Body of pancreas (tissue), 4 donors: ENCODE data around the gene ARHGAP18.

Source experiments
- CTCF ChIP-seq, 7 experiments: fragments of 450-650 bp in 4 of 7; fragments of 200-600 bp in 3 of 7; sonication (generic) in 3 of 7; IDR thresholded peaks; one replicate each; pipeline ENCODE4 v1.5.1; 2016 to 2019; ENCODE audit warnings: antibody characterized with exemption in 7 of 7
- POLR2A ChIP-seq, 3 donors: fragments of 450-650 bp; IDR thresholded peaks; one replicate each; pipeline ENCODE4 v1.6.1; 2016; ENCODE audit warnings: antibody characterized with exemption in 3 of 3, mild to moderate bottlenecking in 2 of 3

GRCh38 chr6:129536271-129536670, 173.7 kb downstream of the ARHGAP18 start:
- no peak for TF ChIP-seq CTCF (IDR thresholded peaks at IDR 0.05)
- no peak for TF ChIP-seq POLR2A (IDR thresholded peaks at IDR 0.05)
